Measurements from ENCODE around the gene CD44.

- TF ChIP-seq, protein P1, sequence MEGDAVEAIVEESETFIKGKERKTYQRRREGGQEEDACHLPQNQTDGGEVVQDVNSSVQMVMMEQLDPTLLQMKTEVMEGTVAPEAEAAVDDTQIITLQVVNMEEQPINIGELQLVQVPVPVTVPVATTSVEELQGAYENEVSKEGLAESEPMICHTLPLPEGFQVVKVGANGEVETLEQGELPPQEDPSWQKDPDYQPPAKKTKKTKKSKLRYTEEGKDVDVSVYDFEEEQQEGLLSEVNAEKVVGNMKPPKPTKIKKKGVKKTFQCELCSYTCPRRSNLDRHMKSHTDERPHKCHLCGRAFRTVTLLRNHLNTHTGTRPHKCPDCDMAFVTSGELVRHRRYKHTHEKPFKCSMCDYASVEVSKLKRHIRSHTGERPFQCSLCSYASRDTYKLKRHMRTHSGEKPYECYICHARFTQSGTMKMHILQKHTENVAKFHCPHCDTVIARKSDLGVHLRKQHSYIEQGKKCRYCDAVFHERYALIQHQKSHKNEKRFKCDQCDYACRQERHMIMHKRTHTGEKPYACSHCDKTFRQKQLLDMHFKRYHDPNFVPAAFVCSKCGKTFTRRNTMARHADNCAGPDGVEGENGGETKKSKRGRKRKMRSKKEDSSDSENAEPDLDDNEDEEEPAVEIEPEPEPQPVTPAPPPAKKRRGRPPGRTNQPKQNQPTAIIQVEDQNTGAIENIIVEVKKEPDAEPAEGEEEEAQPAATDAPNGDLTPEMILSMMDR (IDR thresholded peaks at IDR 0.05; ENCODE audit: borderline replicate concordance, extremely low read depth, low read length, poor library complexity, severe bottlenecking), result no peak
- TF ChIP-seq EZH2 (IDR thresholded peaks at IDR 0.05; ENCODE audit: borderline replicate concordance, low read depth, low read length, severe bottlenecking), result no peak
These were observed 120.6 kb downstream of the CD44 start for GRCh38 chr11:35259529-35259928.

All from DND-41 (cell line).